Cerebellar cortex (tissue), 1 donor: ENCODE results near the gene KRTAP3-2.
A peak's percentile ranks its signal among the peaks of the same experiment; 100 is the strongest.

Experiments
- DNase-seq: peaks from one replicate; pipeline ENCODE4 v3.0.0-alpha.2; 2015; ENCODE audit warnings: low spot score

Gene KRTAP3-2

GRCh38 chr17:41010441-41010840 is 10.7 kb upstream of the KRTAP3-2 start:
- no peak for DNase-seq

GRCh38 chr17:41009936-41010335 is 10.2 kb upstream of the KRTAP3-2 start:
- DNase-seq = no peak

- DNase-seq = no peak
Observed at GRCh38 chr17:41009301-41009760, 9.6 kb upstream of the KRTAP3-2 start.

GRCh38 chr17:41008811-41009210 is 9.1 kb upstream of the KRTAP3-2 start, which contains the start of gene KRTAP3-1:
TSS of gene KRTAP3-1 (minus strand) at chr17:41009128. CDS start at chr17:41009074, 54 bp downstream.
- DNase-seq = peak; percentile 23

- DNase-seq = no peak
Observed at GRCh38 chr17:41004397-41004796, 4.7 kb upstream of the KRTAP3-2 start.

GRCh38 chr17:41003926-41004325 is 4.2 kb upstream of the KRTAP3-2 start:
- DNase-seq = no peak

- DNase-seq = no peak
Observed at GRCh38 chr17:41002814-41003213, 3.1 kb upstream of the KRTAP3-2 start.

GRCh38 chr17:41001795-41002194 is 2.1 kb upstream of the KRTAP3-2 start:
- no peak for DNase-seq

GRCh38 chr17:40997361-40997760 is 2.3 kb downstream of the KRTAP3-2 start:
- no peak for DNase-seq

- DNase-seq = no peak
Observed at GRCh38 chr17:40996829-40997228, 2.9 kb downstream of the KRTAP3-2 start.

- peak; percentile 56 for DNase-seq
Observed at GRCh38 chr17:40995116-40995515, 4.6 kb downstream of the KRTAP3-2 start.

- DNase-seq = peak; percentile 15
Observed at GRCh38 chr17:40993839-40994238, 5.9 kb downstream of the KRTAP3-2 start, which contains the start of gene KRTAP3-3. TSS of gene KRTAP3-3 (minus strand) at chr17:40994164. CDS start at chr17:40994097, 67 bp downstream.

GRCh38 chr17:40993084-40993483 is 6.6 kb downstream of the KRTAP3-2 start:
- no peak for DNase-seq

GRCh38 chr17:40992666-40993065 is 7.0 kb downstream of the KRTAP3-2 start:
- no peak for DNase-seq

GRCh38 chr17:40986920-40987319 is 12.8 kb downstream of the KRTAP3-2 start:
- DNase-seq = no peak

- no peak for DNase-seq
Observed at GRCh38 chr17:40984226-40984625, 15.5 kb downstream of the KRTAP3-2 start, which contains the start of gene KRT40. TSS of gene KRT40 (minus strand) at chr17:40984326. CDS start at chr17:40984273, 53 bp downstream.

GRCh38 chr17:40981115-40981514 is 18.6 kb downstream of the KRTAP3-2 start:
- no peak for DNase-seq

GRCh38 chr17:40980596-40980995 is 19.1 kb downstream of the KRTAP3-2 start:
- DNase-seq = peak; percentile 25

GRCh38 chr17:40980117-40980516 is 19.6 kb downstream of the KRTAP3-2 start:
- no peak for DNase-seq

- no peak for DNase-seq
Observed at GRCh38 chr17:40978575-40979151, 21.0 kb downstream of the KRTAP3-2 start.

GRCh38 chr17:40975516-40975915 is 24.2 kb downstream of the KRTAP3-2 start:
- no peak for DNase-seq

GRCh38 chr17:40974366-40974765 is 25.3 kb downstream of the KRTAP3-2 start:
- DNase-seq = no peak

GRCh38 chr17:40967582-40967981 is 32.1 kb downstream of the KRTAP3-2 start:
- no peak for DNase-seq

- no peak for DNase-seq
Observed at GRCh38 chr17:40966848-40967247, 32.9 kb downstream of the KRTAP3-2 start, which contains the start of gene KRT39. TSS of gene KRT39 (minus strand) at chr17:40966948. CDS start at chr17:40966856, 92 bp downstream.
